Ovary (tissue), 3 donors: ENCODE measurements around the gene IL12RB2.

Source experiments
- CTCF ChIP-seq, 3 donors: fragments of 450-650 bp in 2 of 3; fragments of 200-600 bp in 1 of 3; IDR thresholded peaks; one replicate each; pipeline versions ENCODE4 v1.5.1 to v1.8.0; 2016 to 2022; ENCODE audit warnings: antibody characterized with exemption in 3 of 3, mild to moderate bottlenecking in 1 of 3
- POLR2A ChIP-seq: fragments of 450-650 bp; IDR thresholded peaks from one replicate; pipeline ENCODE4 v1.6.1; 2017; ENCODE audit warnings: antibody characterized with exemption, mild to moderate bottlenecking, moderate library complexity
- donor health status: DM: no; HTN: no; CAD: no.

GRCh38 chr1:67333603-67334002, 25.9 kb downstream of the IL12RB2 start:
- TF ChIP-seq CTCF (IDR thresholded peaks at IDR 0.05) (no peak), POLR2A (no peak)
